ENCODE measurements around the gene TSSK6.

TSSK6 gene

DNA sequence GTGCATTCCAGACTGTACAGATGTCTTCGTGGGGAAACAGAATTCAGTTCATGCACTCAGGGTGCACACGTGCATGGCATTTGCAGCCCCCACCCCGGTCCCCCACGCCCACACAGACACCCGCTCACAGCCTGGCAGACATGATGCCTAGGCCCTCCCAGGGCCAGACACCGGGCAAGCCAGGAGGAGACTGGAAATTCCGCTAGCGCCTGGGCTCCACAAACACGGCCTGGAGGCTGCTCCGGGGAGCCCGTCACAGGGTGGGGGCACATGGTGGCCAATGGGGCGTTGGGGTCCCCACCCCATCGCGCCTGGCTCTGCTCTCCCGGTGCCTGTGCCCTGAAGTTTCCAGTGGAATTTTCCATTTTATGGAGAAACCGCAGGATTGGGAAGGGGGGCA is 26.3 kb upstream of the TSSK6 start:
- CTCF ChIA-PET, result interaction anchor here (1.2 kb wide), 1 partner anchor 13 kb away, joined by 4 read pairs; no protein-coding TSS in a partner anchor
- no peak for DNase-seq (ENCODE audit: extremely low spot score)
- TF ChIP-seq NFRKB (IDR thresholded peaks at IDR 0.05), result no peak
- no peak for TF ChIP-seq BHLHE40 (IDR thresholded peaks at IDR 0.05; ENCODE audit: borderline replicate concordance)
- no peak for TF ChIP-seq TARDBP (IDR thresholded peaks at IDR 0.05)
- no peak for TF ChIP-seq CTBP1 (IDR thresholded peaks at IDR 0.05; ENCODE audit: borderline replicate concordance)
- no peak for TF ChIP-seq PKNOX1 (IDR thresholded peaks at IDR 0.05)
- POLR2A ChIA-PET, result no interaction called here

- ChIA-PET CTCF (interaction anchor here (1.2 kb wide), 1 partner anchor 14 kb away, joined by 4 read pairs; no protein-coding TSS in a partner anchor), POLR2A (interaction anchor here (0.9 kb wide), 1 partner anchor 25 kb away, joined by 3 read pairs; the partner anchor contains the start of genes NDUFA13 and TSSK6)
- peak; percentile 93 for DNase-seq (ENCODE audit: extremely low spot score)
- TF ChIP-seq SUZ12 (IDR thresholded peaks at IDR 0.05) (no peak), ELF4 (IDR thresholded peaks at IDR 0.05) (no peak), SP1 (IDR thresholded peaks at IDR 0.05) (no peak), FOXM1 (IDR thresholded peaks at IDR 0.05; ENCODE audit: borderline replicate concordance) (no peak), PKNOX1 (IDR thresholded peaks at IDR 0.05) (no peak), ZNF384 (IDR thresholded peaks at IDR 0.05) (no peak), FOXK2 (IDR thresholded peaks at IDR 0.05) (no peak), FOXA1 (IDR thresholded peaks at IDR 0.05) (no peak), L3MBTL2 (conservative IDR thresholded peaks at IDR 0.05) (no peak), TARDBP (IDR thresholded peaks at IDR 0.05) (no peak), NFRKB (IDR thresholded peaks at IDR 0.05) (no peak), ARNT (IDR thresholded peaks at IDR 0.05) (no peak), HDGF (IDR thresholded peaks at IDR 0.05; ENCODE audit: borderline replicate concordance) (no peak), LEF1 (IDR thresholded peaks at IDR 0.05; ENCODE audit: borderline replicate concordance) (no peak), CTBP1 (IDR thresholded peaks at IDR 0.05; ENCODE audit: borderline replicate concordance) (no peak)
These were observed 25.6 kb upstream of the TSSK6 start for GRCh38 chr19:19540715-19541515.

DNA sequence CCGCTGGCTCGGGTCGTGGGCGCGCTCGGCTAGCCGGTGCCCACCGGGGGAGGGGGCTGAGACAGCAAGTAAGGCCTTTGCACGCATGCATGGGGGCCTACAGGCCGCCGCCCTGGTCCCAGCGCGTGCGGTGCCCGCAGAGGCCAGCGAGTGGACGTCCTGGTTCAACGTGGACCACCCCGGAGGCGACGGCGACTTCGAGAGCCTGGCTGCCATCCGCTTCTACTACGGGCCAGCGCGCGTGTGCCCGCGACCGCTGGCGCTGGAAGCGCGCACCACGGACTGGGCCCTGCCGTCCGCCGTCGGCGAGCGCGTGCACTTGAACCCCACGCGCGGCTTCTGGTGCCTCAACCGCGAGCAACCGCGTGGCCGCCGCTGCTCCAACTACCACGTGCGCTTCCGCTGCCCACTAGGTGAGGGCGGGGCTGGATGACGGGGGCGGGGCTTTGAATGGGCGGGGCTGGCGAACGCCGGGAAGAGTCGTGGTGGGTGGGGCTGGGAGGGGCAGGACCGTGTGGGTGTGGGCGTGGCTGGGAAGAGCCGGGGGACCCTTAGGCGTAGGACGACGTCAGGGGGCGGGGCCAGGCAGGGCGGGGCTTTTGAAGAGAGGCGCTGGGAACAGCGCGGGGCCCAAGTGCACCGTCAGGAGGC is 24.8 kb upstream of the TSSK6 start:
- DNase-seq (ENCODE audit: extremely low spot score), result peak; percentile 83
- CTCF ChIA-PET, result interaction anchor here (1.2 kb wide), 1 partner anchor 14 kb away, joined by 4 read pairs; no protein-coding TSS in a partner anchor
- TF ChIP-seq ELF4 (IDR thresholded peaks at IDR 0.05) (no peak), ZNF384 (IDR thresholded peaks at IDR 0.05) (no peak), BHLHE40 (IDR thresholded peaks at IDR 0.05; ENCODE audit: borderline replicate concordance) (no peak), TARDBP (IDR thresholded peaks at IDR 0.05) (no peak), SP1 (IDR thresholded peaks at IDR 0.05) (no peak), SUZ12 (IDR thresholded peaks at IDR 0.05) (no peak), L3MBTL2 (conservative IDR thresholded peaks at IDR 0.05) (no peak), PKNOX1 (IDR thresholded peaks at IDR 0.05) (no peak), LEF1 (IDR thresholded peaks at IDR 0.05; ENCODE audit: borderline replicate concordance) (no peak), FOXM1 (IDR thresholded peaks at IDR 0.05; ENCODE audit: borderline replicate concordance) (no peak)
- POLR2A ChIA-PET, result interaction anchor here (0.9 kb wide), 1 partner anchor 24 kb away, joined by 3 read pairs; the partner anchor contains the start of genes NDUFA13 and TSSK6

DNA sequence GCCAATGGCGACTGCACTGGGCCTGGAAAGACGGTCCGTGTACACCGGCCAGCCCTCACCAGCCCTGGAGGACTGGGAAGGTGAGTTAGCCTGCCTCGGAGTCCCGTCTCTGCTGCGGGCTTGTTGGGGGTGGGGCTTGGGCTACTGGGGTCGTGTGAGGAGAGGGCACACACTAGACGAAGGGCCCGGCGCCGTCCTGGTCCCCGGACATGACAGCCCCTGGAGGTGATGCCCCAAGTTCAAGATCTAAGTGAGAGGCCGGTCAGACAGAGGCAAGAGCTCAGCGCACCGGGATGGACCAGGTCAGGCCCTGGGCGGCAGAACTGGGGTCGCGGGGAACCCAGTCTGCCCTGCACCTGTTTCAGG is 24.3 kb upstream of the TSSK6 start:
- TF ChIP-seq FOXM1 (IDR thresholded peaks at IDR 0.05; ENCODE audit: borderline replicate concordance) (no peak), ELF4 (IDR thresholded peaks at IDR 0.05) (no peak), FOXK2 (IDR thresholded peaks at IDR 0.05) (no peak), LEF1 (IDR thresholded peaks at IDR 0.05; ENCODE audit: borderline replicate concordance) (no peak), NFRKB (IDR thresholded peaks at IDR 0.05) (no peak), ZNF384 (IDR thresholded peaks at IDR 0.05) (no peak), SP1 (IDR thresholded peaks at IDR 0.05) (no peak), SUZ12 (IDR thresholded peaks at IDR 0.05) (no peak), TARDBP (IDR thresholded peaks at IDR 0.05) (no peak), ARNT (IDR thresholded peaks at IDR 0.05) (no peak), L3MBTL2 (conservative IDR thresholded peaks at IDR 0.05) (no peak), PKNOX1 (IDR thresholded peaks at IDR 0.05) (no peak), HDGF (IDR thresholded peaks at IDR 0.05; ENCODE audit: borderline replicate concordance) (no peak), BHLHE40 (IDR thresholded peaks at IDR 0.05; ENCODE audit: borderline replicate concordance) (no peak), CTBP1 (IDR thresholded peaks at IDR 0.05; ENCODE audit: borderline replicate concordance) (no peak), FOXA1 (IDR thresholded peaks at IDR 0.05) (no peak)

DNA sequence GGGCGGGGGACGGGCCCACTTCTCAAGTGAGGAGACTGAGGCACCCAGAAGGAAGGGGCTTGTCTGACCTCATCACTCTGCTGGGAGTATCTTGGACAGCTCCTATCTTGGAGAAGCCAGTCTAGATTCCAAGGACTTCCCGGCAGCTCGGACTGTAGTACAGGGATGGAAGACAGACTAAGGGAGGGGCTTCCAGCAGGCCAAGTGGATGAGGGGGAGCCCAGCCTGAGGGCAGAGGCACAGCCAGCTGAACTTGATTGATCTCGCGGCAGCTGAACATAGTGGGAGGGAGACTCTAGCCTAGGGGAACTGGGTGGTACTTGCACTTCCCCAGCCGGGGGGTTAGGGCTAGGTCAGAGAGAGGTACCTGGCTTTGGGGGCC is 23.4 kb upstream of the TSSK6 start:
- no peak for DNase-seq (ENCODE audit: extremely low spot score)
- ChIA-PET CTCF (no interaction called here), POLR2A (no interaction called here)
- TF ChIP-seq HDGF (IDR thresholded peaks at IDR 0.05; ENCODE audit: borderline replicate concordance) (no peak), SP1 (IDR thresholded peaks at IDR 0.05) (no peak), ZNF384 (IDR thresholded peaks at IDR 0.05) (no peak), SUZ12 (IDR thresholded peaks at IDR 0.05) (no peak), LEF1 (IDR thresholded peaks at IDR 0.05; ENCODE audit: borderline replicate concordance) (no peak), FOXA1 (IDR thresholded peaks at IDR 0.05) (no peak), BHLHE40 (IDR thresholded peaks at IDR 0.05; ENCODE audit: borderline replicate concordance) (no peak), PKNOX1 (IDR thresholded peaks at IDR 0.05) (no peak), L3MBTL2 (conservative IDR thresholded peaks at IDR 0.05) (no peak), ARNT (IDR thresholded peaks at IDR 0.05) (no peak), ELF4 (IDR thresholded peaks at IDR 0.05) (no peak), FOXM1 (IDR thresholded peaks at IDR 0.05; ENCODE audit: borderline replicate concordance) (no peak), CTBP1 (IDR thresholded peaks at IDR 0.05; ENCODE audit: borderline replicate concordance) (no peak), NFRKB (IDR thresholded peaks at IDR 0.05) (no peak)

More for the DNA sequence above, 24.3 kb upstream of the TSSK6 start:
- ChIA-PET CTCF (no interaction called here), POLR2A (interaction anchor here (0.9 kb wide), 1 partner anchor 24 kb away, joined by 3 read pairs; the partner anchor contains the start of genes NDUFA13 and TSSK6)
- DNase-seq (ENCODE audit: extremely low spot score), result no peak

Data from HEK293T (cell line).